NOMO-1 (cell line): ENCODE data around the gene ACKR3.
A peak's percentile ranks its signal among the peaks of the same experiment; 100 is the strongest.

Experiments
- DNase-seq, 2 experiments: peaks; one replicate each; lab custom pipeline; 2025; ENCODE audit not compliant: unreplicated experiment in 2 of 2; lab: John Stamatoyannopoulos, UW

ACKR3 gene

DNA sequence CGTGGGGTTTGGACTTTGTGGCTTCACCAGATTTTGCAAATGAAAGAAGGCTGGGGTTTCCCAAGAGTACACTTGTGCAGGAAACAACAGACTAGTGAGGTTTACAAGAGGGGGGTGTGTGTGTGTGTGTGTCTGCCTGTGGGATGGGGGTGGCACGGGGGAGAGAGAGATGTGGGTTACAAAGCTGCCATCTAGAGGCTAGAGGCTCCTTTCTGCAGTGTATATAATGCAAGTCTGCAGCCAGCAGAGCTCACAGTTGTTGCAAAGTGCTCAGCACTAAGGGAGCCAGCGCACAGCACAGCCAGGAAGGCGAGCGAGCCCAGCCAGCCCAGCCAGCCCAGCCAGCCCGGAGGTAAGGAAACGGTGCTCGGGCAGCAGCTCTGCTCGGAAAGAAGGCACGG is at the start of gene ACKR3:
Gene ACKR3, plus strand, starts transcription at position 253 of the 401 bp plus-strand sequence. CDS start 10,641 bp downstream, outside the sequence.
- peak; percentile 83 to 85 for DNase-seq

DNA sequence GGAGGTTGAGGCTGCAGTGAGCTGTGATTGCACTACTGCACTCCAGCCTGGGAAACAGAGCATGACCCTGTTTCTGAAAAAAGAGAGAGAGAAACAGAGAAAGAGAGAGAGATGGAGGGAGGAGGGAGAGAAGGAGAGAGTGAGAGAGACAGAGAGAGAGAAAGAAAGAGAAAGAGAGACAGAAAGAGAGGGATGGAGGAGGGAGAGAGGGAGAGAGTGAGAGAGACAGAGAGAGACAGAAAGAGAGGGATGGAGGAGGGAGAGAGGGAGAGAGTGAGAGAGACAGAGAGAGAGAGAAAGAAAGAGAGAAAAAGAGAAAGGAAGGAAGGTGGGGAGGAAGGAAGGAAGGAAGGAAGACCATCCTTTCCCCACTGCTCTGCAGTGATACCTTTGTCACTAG is 48.1 kb upstream of the ACKR3 start:
- no peak for DNase-seq

DNA sequence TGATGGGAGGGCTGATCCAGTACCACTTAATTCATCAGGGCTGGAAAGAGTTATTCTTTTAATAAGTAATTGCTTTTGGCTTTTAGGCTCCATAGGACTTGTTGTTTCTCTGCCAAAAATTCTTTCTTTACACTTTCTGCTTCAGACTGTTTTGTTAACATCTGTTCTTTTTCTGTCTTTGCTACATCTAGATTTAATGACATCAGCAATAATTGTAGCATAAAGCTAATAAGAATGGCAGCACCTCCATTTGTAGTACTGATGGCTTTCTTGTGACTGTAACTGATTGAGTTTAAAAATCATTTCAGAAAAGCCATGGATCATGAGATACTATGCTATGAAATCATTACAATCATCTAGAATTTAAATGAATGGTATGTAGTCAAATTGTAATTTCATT is 46.4 kb upstream of the ACKR3 start:
- DNase-seq: no peak

DNA sequence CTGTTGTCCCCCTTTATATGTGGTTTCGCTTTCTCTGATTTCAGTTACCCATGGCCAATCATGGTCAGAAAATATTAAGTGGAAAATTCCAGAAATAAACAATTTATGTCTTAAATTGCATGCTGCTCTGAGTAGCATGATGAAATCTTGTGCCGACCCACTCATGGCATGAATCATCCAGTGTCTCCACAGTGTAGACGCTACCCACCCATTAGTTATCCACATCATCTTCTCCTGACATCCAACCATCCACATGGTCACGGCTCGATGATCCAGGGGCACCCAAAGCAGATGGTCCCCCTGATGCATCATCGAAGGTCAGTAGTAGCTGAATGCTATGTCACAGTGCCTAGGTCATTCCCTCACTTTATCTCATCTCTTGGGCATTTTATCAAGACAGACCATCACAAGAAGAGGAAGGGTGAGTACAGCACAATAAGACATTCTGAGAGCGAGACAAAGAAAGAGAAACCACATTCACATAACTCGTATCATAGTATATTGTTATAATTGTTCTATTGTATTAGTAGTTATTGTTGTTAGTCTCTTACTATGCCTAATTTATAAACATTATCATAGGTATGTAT is 44.1 kb upstream of the ACKR3 start:
- no peak for DNase-seq

DNA sequence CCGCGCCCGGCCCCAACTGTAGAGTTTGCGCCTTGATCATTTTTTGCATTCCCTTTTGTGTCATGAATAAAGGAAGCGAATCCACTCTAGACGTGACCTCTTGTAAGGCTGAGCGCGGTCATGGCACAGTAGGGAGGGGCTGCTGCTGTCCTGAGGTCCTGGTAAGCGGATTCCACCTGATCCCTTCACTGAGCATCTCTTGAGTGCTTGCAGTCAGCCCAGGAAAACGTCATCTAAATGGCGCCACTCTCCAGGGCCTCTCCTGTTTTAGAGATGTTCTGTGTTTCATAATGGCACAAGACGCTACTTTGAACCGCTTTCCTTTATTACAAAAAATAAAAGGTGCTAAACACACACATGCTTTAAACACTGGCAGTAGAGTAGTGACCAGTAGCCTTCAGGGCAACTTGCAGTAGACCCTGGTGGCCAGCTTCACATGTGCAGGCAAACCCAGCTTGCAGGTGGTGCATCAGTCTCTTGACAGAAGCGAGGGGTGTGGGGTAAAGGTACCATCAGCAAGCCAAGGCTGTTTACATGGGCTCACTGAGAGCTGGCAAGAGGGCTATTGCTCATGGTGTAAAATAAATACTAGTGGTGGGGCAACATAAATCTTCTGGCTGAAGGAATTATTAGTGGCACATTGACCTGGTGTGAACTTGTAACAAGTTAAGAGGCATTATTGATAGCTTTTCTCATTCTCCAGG is 43.0 kb upstream of the ACKR3 start:
- no peak for DNase-seq

DNA sequence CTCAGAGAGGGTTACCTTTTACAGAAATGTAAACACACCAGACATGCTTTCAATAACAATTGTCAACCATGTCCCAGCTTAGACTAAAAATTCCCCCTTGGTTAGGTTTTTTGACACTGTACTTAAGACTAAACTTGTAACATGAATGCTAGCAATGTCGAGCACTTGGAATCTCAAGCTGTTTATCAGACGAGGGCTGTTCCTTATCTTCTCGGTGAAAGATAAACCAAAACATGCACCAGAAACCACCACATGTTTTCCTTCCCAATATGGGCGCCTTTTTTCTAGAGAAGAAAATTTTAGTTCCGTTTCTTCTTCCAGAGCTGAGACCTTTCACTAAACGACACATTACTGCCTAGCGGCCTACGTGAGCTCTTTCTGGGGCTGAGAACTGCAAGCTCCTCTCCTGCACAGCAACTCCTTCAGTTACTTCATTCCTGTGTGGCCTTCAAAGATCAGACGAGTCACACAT is 42.4 kb upstream of the ACKR3 start:
- DNase-seq: no peak

DNA sequence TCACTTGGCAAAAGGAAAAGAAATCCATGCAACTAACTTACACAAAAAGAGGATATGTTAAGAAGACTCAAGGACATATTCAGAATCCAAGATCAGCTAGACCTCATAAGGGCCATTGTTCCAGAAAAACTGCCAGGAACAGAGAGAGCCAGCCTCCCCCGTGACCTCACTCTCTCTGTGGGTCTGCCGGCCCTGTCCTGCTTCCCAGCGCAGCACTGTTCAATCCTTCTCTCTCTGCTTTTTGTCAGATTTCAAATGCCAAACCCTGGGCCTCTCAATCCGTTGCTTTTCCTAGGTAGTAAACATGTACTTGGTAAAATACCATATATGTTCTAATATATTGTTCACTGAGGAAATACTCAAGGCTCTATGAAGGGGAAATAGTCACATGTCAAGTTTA is 40.0 kb upstream of the ACKR3 start:
- no peak for DNase-seq

DNA sequence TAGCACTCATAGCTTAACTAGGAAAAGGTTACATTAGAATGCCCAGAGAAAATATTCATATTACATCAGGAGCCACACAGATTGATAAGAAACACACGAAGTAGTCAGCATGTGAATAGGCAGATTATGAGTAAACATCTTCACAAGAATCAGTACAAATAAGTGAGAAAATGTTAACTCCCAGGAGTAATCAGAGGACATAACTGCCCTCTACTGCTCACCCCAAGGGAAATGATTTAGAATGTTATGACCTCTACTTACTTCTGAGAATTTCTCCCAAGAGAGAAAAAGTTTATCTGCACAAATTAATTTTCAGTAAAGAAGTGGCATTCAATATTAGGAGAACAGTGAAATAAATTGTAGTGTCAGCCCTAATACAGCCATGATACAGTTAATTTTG is 39.1 kb upstream of the ACKR3 start:
- no peak for DNase-seq

DNA sequence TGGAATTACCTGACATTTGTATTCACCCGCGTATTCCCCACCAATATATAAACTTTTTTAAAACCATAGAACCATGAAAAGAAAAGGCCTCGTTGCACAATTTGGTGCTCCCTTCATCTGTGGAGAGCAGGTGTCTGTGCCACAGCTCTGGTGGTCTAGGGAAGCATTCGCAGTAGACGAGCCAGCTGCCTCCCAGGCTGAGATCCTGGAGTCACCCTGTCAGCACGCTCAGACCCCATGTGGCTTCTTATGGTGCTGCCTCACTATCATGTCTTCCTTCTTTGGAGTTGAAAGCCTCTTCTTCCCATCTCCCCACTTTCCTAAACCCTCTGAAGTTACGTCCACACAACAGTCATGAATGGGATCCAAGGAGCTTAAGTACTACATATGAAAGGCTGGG is 38.4 kb upstream of the ACKR3 start:
- no peak for DNase-seq

DNA sequence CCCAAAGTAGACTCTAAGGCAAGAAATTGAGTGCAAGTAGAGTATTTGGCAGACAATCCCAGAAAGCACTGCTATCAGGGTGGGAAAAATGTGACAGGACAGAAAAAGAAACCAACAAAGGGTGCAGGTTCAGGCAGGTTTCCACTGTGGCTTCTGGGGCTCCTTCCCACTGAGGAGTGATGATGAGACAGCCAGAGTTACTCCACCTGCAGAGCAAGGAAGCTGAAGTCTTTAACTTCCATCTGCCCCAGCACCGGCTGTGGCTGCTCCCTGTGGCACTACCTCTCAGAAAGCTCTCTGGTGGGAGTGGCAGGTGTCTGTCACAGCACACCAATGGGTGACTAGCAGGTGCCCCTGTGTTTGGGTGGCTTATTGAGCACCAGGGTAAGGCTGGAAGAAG is 37.6 kb upstream of the ACKR3 start:
- no peak for DNase-seq

DNA sequence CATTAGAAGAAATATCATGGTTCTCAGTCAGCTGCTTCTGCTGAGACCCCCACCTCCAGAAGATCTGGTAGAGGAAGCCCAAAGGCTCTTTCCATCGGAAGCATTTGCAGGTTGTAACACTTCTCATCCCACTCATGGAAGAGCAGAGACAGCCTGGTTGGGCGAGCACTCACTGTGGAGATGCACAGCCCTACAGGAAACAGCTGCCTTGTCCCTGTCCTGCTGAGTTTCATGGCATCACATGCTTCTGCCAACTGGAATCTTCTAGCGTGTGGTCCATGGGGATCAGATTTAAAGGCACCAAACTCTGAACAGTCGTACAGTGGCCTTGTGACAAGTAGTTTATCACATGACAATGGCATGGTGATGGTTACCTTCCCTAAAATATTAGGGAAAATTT is 36.3 kb upstream of the ACKR3 start:
- no peak for DNase-seq

DNA sequence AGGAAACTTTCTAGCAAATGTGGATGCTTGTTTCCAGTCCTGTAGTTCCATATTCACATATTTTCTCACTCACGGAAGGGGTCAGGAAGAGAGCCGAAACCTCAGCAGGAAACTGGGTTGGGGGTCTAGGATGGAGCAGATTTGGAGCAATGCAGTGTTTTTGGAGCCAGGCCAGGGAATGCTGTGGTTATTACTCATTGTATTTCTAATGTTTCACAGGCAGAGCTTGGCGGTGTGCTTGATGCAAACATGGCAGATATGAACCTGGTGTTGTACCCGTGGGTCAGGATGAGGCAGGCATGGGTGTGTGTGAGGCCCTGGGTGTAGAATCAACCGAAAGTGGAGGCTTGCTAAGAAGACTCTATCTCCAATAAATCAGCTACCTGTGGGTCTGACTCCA is 34.6 kb upstream of the ACKR3 start:
- no peak for DNase-seq

DNA sequence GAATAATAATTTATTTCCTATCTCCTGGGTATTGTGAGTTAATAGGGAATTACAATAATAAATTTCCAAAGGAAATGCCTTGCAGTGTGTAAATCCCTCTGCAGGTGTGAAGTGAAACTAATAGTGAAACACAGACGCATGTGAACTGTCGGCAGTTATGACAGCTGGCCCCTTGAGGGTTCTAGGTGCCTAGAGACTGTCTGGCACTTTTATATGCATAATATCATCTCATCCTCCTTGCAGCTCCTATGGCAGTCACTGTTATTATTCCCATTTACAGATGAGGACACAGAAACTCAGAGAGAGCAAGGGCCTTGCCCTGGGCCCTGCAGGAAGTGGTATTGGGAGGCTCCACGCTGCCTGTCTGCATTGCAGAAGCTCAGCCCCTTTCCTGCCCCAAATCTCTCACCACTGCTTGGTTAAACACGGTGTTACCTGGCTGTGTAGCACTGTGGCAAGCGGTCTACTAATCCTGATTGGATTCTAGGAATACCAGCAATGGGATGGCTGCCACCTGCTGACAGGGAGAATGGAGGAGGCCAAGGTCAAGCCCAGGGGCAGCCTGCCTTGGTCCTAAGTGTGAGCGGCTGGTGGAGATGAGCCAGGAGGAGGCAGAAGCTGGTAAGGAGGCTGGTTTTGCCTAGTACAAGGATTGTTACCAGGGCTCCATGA is 32.8 kb upstream of the ACKR3 start:
- DNase-seq: no peak

DNA sequence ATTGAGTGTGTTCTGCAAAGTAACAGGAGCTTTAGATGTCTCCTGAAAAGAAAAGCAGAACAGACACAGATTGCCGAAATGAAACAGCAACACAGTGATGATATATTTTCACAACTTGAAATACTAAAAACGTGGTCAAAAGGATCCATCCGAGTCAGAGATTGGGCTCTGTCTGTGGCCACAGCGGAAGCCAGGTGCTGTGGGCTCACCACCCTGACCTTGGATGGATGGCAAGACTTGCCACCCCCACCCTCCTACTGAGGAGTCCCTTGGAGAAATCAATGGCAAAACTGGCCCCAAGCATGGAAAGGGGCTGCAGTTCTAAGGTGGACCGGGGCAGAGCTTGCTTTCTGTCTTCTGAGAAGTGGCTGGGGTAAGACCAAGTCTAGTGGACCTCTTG is 31.4 kb upstream of the ACKR3 start:
- DNase-seq: peak in 1 of 2 experiments; percentile 5

DNA sequence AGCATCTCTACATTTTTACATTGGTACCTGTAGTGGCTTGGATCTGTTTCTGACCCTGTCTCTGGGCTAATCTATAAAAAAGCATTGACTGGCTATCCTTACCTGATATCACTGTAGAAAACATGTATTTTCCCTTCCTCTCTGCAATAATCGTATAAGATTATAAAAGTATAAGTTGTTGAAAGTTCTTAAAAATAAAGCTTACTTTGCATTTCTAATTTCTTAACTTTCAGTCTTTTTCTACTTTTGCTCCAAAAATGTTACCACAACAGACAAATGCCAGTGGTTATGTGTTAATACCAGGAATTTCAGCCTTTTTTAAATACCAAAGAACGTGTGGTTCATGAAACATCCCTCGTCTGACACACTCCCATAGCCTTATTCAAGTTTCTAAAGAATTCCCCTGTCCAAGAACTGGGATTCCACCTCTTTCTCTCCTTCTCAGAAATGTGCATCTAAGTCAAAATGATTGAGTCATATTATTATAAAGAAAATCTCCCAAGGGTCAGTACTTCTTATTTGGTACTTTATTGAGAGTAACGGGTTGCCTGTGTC is 28.5 kb upstream of the ACKR3 start:
- no peak for DNase-seq

DNA sequence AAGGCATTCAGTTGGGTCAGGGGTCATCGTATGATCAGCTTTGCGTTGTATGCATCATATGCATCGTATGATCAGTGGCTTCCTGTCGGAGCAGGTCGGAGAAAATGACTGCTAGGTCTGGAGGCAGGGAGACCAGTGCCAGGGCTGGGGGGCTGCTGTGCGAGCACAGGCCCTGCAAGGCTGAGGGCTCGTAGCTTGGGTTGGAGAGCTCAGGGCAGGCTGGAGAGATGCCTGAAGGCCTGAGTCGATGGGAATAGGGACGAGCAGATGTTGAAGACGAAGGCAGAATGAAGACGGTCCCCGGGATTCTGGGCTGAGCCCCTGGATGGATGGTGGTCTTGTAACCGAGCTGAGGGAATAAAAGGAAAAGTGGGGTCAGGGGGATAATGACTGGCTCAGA is 25.3 kb upstream of the ACKR3 start:
- no peak for DNase-seq

DNA sequence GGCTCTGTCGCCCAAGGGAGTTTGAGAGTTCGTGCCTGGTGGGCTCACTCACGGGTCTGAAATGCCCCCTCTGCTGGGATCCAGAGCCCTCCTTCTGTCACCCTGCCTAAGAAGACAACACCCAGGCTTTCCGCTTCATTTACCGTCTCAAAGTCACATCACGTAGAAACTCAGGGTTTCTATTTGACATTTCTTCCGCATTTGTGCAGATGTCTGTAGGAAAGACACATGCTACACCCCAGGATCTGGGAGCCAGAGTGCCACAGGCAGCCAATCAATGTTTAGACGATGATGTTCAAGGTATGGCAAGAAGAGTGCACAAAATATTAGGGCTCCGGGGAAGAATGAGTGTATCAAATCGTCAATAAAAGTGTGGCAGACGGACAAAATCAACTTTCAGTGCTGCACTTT is 24.4 kb upstream of the ACKR3 start:
- no peak for DNase-seq

DNA sequence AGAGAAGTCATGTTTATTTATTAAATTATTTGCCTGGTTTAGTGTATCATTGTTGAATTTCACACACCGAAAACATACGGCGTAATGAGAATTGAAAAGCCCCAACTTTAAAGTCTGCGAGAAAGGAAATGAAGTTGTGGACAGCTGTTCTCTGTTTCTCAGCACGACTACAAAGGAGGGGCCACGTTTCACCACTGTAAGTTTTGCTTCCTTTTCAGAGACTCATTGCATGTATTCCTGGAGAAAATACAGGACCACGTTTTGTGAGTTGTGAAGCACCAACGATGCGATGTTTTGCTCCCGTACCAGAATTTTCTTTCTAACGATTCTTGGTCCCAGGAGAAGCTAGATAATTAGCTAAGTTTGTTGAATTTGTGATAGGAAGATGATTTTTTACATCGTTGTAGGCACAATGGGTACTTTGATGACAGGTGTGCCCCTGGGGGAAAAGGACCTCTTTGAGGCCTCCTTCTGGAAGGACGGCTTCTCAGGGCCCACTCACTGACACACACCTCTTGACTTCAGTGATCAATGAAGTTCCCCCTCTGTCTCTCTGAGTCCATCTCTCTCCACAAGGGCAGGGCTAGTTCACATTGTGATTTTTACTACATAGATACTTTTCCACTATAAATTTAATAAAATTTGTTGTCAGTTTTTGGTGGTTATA is 23.7 kb upstream of the ACKR3 start:
- peak in 1 of 2 experiments; percentile 68 for DNase-seq

DNA sequence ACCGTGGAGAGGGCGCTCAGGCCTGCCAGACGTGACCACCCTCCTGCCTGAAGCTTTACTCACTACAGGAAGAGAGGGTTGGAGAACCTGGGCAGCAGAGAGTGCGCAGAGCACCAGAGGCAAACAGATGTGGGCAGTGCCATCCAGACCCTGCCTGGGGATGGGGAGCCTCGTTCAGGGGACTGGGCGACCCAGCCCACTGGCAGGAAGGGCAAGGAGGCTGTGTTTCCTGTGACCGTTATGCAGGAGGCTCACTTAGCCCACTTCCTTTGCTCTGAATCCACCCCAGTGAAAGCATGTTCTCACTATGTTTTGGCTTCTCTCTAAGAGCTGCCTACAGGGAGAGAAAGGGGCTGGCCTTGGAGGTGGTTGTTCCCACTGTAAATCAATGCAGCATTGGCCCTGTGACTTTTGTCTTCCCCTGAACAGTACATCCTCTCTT is 23.0 kb upstream of the ACKR3 start:
- DNase-seq: no peak

DNA sequence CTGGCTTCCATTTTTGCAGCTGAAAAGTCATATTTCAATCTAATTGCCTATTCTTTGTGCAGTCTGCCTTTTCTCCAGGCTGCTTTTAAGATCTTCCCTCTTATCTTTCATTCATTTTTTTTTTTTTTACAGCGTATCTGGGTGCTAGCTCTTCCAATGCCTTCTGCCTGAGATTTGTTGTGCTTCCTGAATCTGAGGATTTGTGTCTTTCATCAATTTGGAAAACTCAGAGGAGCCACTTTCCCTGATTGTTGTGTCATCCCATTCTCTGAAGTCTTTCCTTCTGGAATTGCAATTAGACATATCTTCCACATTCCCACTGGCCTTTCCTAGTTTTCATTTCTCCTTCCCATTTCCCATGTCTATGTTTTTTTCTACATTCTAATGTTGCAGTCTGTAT is 21.9 kb upstream of the ACKR3 start:
- DNase-seq: no peak
